ENCODE measurements around the gene NEURL3. TPM values are rescaled to one million over a fixed set of nuclear protein-coding genes. Genes with fewer than 3 reads are reported as not detected.

Gene NEURL3
- polyA plus RNA-seq, 1 donor, result 0.81 TPM

DNA sequence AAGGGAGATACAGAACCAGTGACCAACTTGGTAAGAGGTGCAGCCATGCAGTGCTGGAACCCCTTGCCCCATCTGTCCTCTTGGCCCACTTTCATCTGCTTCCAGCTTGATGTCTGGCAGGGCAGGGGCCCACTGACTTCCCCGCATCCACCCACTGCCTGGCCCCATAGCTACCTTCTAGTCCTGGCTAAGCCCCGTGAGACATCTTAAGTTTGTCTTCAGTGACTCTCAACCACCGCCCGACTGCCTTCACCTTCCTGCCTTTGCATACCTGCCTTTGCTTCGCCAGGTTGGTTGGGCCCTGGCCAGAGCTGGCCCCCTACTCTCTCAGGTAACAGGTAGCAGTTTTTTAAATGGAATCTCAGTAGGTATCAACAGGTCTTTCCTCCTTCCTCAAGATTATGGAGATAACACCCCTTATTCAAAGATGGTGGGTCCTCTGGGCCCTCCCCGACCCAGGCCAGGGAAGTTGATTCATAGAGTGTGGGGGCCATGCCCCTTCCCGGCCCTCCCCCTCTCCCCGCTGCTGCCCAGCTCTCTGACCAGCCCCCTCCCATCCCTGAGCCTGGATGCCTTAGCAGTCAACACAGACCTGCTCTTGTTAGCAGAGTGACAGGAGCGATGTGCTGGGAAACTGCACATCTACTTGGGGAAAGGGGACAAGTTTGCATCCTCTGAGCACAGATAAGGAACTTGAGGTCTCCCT is 34.2 kb upstream of the NEURL3 start:
- no CpG with 5 or more reads among the region's 9 CpGs for WGBS (ENCODE audit: insufficient coverage, low lambda C conversion rate)
- no peak overlapping the region for H3K4me3 ChIP-seq (ENCODE audit: low read length)
- H3K27ac ChIP-seq (ENCODE audit: low read length), result no peak overlapping the region

DNA sequence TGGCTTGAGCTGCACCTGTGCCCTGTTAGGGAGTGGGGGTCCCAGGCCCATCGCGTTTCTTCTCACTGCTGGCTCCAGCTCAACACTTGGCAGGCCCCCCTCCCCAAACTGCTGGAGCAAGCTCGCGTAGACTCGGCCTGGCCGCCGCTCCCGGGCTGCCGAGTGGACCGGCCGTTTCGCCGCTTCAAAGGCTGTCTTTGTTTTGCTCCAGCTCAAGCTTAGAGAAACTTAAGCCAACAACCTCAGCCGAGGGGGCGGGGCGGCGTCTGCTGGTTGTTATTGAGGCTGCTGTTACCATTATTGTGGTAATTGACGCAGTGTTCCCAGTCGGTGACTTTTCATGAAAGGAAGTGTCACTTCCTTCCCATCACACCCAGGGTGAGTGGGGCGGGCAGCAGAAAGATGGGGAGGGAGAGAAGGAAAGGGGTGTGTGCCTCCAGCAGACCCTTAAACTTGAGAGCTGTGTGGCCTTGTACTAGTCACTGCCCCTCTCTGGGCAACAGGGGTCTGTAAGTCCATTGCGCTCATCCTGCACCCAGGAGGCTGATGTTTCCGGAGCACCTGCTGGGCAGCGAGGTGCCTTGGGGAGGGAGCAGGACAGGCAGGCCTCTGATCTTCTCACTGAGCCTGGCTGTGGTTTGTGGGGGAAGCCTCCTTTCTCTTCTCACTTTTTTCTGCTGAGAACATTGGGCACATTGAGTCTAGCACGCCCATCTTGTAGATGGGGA is 33.5 kb upstream of the NEURL3 start:
- Histone ChIP-seq H3K4me1 (ENCODE audit: control insufficient read depth, insufficient read depth, low read length) (peaks cover 12% of the 10 kb centered on the region), H3K4me3 (ENCODE audit: low read length) (peak overlapping the region; percentile 18), H3K36me3 (ENCODE audit: control insufficient read depth, insufficient read depth, low read length) (no peaks in the 10 kb centered on the region), H3K9me3 (ENCODE audit: control insufficient read depth, low read depth, low read length) (no peaks in the 10 kb centered on the region), H3K27me3 (ENCODE audit: control insufficient read depth, insufficient read depth, low read length) (peaks cover 19% of the 10 kb centered on the region), H3K27ac (ENCODE audit: low read length) (no peak overlapping the region)
- WGBS (ENCODE audit: insufficient coverage, low lambda C conversion rate), result no CpG with 5 or more reads among the region's 24 CpGs
- DNase-seq, result no peak

More for the DNA sequence above, 34.2 kb upstream of the NEURL3 start:
- Histone ChIP-seq H3K9me3 (ENCODE audit: control insufficient read depth, low read depth, low read length) (no peaks in the 10 kb centered on the region), H3K4me1 (ENCODE audit: control insufficient read depth, insufficient read depth, low read length) (peaks cover 12% of the 10 kb centered on the region), H3K27me3 (ENCODE audit: control insufficient read depth, insufficient read depth, low read length) (peaks cover 19% of the 10 kb centered on the region), H3K36me3 (ENCODE audit: control insufficient read depth, insufficient read depth, low read length) (no peaks in the 10 kb centered on the region)
- DNase-seq, result no peak

DNA sequence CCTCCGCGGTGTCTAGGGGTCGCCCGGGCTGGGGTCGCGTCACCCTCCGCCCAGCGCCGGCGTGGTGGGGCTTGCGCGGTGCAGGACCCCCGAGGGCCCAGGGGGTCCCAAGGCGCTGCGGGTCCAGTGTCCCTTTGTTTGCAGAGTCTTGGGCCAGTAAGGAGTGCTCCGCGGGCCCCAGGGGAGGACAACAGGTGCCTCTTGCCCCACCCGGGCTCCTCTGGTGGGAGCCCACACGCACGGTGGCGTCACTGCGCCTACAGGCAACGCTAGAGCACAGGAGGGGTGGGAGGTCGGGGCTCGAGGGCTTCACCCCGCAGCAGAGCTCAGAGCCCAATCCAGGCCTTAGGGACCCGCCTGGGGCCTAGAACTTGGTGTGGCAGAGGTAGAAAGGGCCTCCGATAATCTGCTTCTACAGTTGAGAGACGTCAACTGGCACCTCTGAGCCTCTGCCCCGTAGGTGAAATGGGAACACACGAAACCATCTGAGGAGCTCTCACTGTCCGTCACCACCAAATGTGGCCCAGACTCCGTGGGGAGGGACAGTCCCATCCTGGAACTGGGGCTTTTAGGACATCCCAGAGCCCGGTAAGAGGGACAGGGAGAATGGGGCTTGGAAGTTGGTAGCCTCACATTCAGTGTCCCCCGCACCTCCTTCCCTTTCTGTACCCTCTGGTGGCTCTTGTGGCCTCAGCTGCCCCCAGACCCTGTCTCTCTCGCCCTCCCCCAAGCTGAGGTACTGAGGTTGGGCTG is 32.8 kb upstream of the NEURL3 start:
- WGBS (ENCODE audit: insufficient coverage, low lambda C conversion rate), result no CpG with 5 or more reads among the region's 36 CpGs
- peaks cover 19% of the 10 kb centered on the region for H3K27me3 ChIP-seq (ENCODE audit: control insufficient read depth, insufficient read depth, low read length)
- H3K4me1 ChIP-seq (ENCODE audit: control insufficient read depth, insufficient read depth, low read length), result peaks cover 13% of the 10 kb centered on the region
- no peaks in the 10 kb centered on the region for H3K9me3 ChIP-seq (ENCODE audit: control insufficient read depth, low read depth, low read length)
- peak overlapping the region; percentile 18 for H3K4me3 ChIP-seq (ENCODE audit: low read length)
- no peak for DNase-seq
- H3K27ac ChIP-seq (ENCODE audit: low read length), result no peak overlapping the region
- no peaks in the 10 kb centered on the region for H3K36me3 ChIP-seq (ENCODE audit: control insufficient read depth, insufficient read depth, low read length)

- Histone ChIP-seq H3K4me3 (ENCODE audit: low read length) (peak overlapping the region; percentile 66), H3K27ac (ENCODE audit: low read length) (peak overlapping the region; percentile 44), H3K4me1 (ENCODE audit: control insufficient read depth, insufficient read depth, low read length) (peaks cover 20% of the 10 kb centered on the region), H3K27me3 (ENCODE audit: control insufficient read depth, insufficient read depth, low read length) (peaks cover 19% of the 10 kb centered on the region), H3K9me3 (ENCODE audit: control insufficient read depth, low read depth, low read length) (no peaks in the 10 kb centered on the region), H3K36me3 (ENCODE audit: control insufficient read depth, insufficient read depth, low read length) (no peaks in the 10 kb centered on the region)
- peak; percentile 56 to 79 for DNase-seq
- no CpG with 5 or more reads among the region's 61 CpGs for WGBS (ENCODE audit: insufficient coverage, low lambda C conversion rate)
Measured at GRCh38 chr2:96537066-96537733, 32.0 kb upstream of the NEURL3 start.

GRCh38 chr2:96536445-96537065 is 31.4 kb upstream of the NEURL3 start, which contains the start of gene ARID5A:
Gene ARID5A (plus strand): TSS chr2:96536752. CDS start chr2:96536827, 75 bp downstream.
- peaks cover 23% of the 10 kb centered on the region for H3K4me1 ChIP-seq (ENCODE audit: control insufficient read depth, insufficient read depth, low read length)

DNA sequence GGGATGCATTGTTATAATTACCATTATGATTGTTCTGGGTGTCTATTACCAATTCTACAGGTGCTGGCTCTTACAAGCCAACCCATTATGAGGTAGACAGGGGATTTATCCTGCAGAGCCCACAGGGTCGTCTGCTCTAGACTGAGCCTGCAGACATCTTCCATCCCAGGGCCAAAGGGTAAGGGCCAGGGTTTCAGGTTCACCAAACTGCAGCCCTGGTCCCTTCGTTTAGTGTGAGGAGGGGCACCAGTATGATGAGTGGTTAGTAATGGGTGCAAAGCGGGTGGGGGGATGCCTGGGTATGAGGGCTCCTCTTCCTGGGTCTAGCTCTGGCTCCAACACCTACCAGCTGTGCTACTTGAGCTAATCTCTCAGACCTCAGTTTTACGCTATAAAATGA is 30.2 kb upstream of the NEURL3 start:
- Histone ChIP-seq H3K27me3 (ENCODE audit: control insufficient read depth, insufficient read depth, low read length) (peaks cover 19% of the 10 kb centered on the region), H3K27ac (ENCODE audit: low read length) (no peak overlapping the region), H3K4me1 (ENCODE audit: control insufficient read depth, insufficient read depth, low read length) (peaks cover 25% of the 10 kb centered on the region), H3K36me3 (ENCODE audit: control insufficient read depth, insufficient read depth, low read length) (no peaks in the 10 kb centered on the region), H3K4me3 (ENCODE audit: low read length) (no peak overlapping the region), H3K9me3 (ENCODE audit: control insufficient read depth, low read depth, low read length) (no peaks in the 10 kb centered on the region)
- DNase-seq, result no peak
- no CpG with 5 or more reads among the region's 4 CpGs for WGBS (ENCODE audit: insufficient coverage, low lambda C conversion rate)

More at GRCh38 chr2:96536445-96537065, 31.4 kb upstream of the NEURL3 start, which contains the start of gene ARID5A:
- Histone ChIP-seq H3K36me3 (ENCODE audit: control insufficient read depth, insufficient read depth, low read length) (no peaks in the 10 kb centered on the region), H3K9me3 (ENCODE audit: control insufficient read depth, low read depth, low read length) (no peaks in the 10 kb centered on the region), H3K27me3 (ENCODE audit: control insufficient read depth, insufficient read depth, low read length) (peaks cover 19% of the 10 kb centered on the region), H3K27ac (ENCODE audit: low read length) (peak within 1 kb of the TSS; percentile 44), H3K4me3 (ENCODE audit: low read length) (peak within 1 kb of the TSS; percentile 66)
- no CpG with 5 or more reads among the region's 69 CpGs for WGBS (ENCODE audit: insufficient coverage, low lambda C conversion rate)
- DNase-seq, result peak; percentile 91

GRCh38 chr2:96534701-96535181 is 29.6 kb upstream of the NEURL3 start:
- no peak overlapping the region for H3K4me3 ChIP-seq (ENCODE audit: low read length)
- no peaks in the 10 kb centered on the region for H3K9me3 ChIP-seq (ENCODE audit: control insufficient read depth, low read depth, low read length)
- H3K36me3 ChIP-seq (ENCODE audit: control insufficient read depth, insufficient read depth, low read length), result no peaks in the 10 kb centered on the region
- DNase-seq, result no peak
- H3K4me1 ChIP-seq (ENCODE audit: control insufficient read depth, insufficient read depth, low read length), result peaks cover 25% of the 10 kb centered on the region
- WGBS (ENCODE audit: insufficient coverage, low lambda C conversion rate), result no CpG with 5 or more reads among the region's 5 CpGs
- no peak overlapping the region for H3K27ac ChIP-seq (ENCODE audit: low read length)
- peaks cover 22% of the 10 kb centered on the region for H3K27me3 ChIP-seq (ENCODE audit: control insufficient read depth, insufficient read depth, low read length)

DNA sequence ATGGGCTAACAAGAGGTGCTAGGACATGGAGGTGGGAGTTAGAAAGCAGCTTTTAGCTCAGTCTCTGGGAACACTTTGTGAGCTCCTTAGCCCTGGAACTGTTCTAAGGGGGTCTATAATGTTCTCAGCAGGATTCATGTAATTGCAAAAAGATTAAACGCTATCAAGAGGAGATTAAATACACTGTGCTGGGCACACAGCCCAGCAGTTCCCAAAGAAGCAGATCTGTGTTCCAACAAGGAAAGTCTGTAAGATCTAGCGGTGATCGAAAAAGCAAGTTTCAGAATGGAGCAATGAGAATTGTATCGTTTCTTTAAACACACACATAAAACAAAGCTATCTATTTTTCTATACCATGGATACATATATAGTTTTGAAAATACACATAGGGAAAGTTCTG is 29.0 kb upstream of the NEURL3 start:
- H3K9me3 ChIP-seq (ENCODE audit: control insufficient read depth, low read depth, low read length), result no peaks in the 10 kb centered on the region
- no peak for DNase-seq
- H3K4me3 ChIP-seq (ENCODE audit: low read length), result no peak overlapping the region
- WGBS (ENCODE audit: insufficient coverage, low lambda C conversion rate), result 92% methylated on average over 2 of the region's 4 CpGs
- H3K36me3 ChIP-seq (ENCODE audit: control insufficient read depth, insufficient read depth, low read length), result no peaks in the 10 kb centered on the region
- H3K4me1 ChIP-seq (ENCODE audit: control insufficient read depth, insufficient read depth, low read length), result peaks cover 25% of the 10 kb centered on the region
- no peak overlapping the region for H3K27ac ChIP-seq (ENCODE audit: low read length)
- peaks cover 25% of the 10 kb centered on the region for H3K27me3 ChIP-seq (ENCODE audit: control insufficient read depth, insufficient read depth, low read length)

DNA sequence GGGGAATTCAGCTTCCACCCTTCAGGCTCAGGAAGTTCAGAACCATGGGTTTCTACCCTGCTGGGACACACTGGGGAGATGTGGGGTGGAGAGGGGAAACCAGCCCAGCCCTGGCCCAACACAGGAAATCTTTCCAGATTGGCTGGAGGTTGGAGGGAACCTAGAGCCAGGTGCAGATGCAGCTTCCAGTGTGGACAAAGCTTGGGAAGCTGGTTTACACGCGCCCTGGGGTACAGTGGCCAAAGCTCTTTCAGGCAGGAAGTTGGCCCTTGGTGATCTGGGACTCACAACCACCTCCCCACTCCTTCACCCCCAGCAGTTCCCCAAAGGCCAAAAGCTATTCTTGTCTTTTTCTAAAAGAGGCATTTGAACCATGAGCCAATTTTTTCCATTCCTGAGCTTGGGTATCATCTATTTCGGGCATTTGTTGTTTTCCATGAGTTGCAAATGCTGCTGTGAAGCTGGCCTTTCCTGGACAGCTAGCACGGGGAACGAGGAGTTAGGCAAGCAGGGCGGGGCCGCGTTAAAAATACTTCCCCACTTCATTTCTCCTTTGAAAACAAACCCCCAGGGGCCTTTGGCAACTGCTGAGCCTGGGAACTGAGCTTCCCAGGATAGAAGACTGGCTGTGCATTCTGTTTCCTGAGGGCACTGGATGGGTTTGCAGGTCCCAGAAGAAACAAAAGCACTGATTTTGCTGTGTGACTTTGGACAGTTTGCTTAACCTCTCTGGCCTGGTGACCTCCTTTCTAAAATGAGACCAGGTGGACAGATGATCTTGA is 28.3 kb upstream of the NEURL3 start:
- WGBS (ENCODE audit: insufficient coverage, low lambda C conversion rate), result no CpG with 5 or more reads among the region's 8 CpGs
- H3K9me3 ChIP-seq (ENCODE audit: control insufficient read depth, low read depth, low read length), result no peaks in the 10 kb centered on the region
- H3K27me3 ChIP-seq (ENCODE audit: control insufficient read depth, insufficient read depth, low read length), result peaks cover 27% of the 10 kb centered on the region
- no peaks in the 10 kb centered on the region for H3K36me3 ChIP-seq (ENCODE audit: control insufficient read depth, insufficient read depth, low read length)
- DNase-seq, result no peak
- H3K4me1 ChIP-seq (ENCODE audit: control insufficient read depth, insufficient read depth, low read length), result peaks cover 21% of the 10 kb centered on the region
- no peak overlapping the region for H3K4me3 ChIP-seq (ENCODE audit: low read length)
- peak overlapping the region; percentile 65 for H3K27ac ChIP-seq (ENCODE audit: low read length)
